Activated T-helper 1 cell treated with Interleukin-2 at 50 U/mL for 16 hours (primary cell): ENCODE data around the gene HTR3B.
"Not testable (repeated sequence)": the region's sequence is repeated elsewhere in the genome, so short reads cannot be mapped to it uniquely, and the experiment has no call there.

ENCODE experiments used
- DNase-seq: peaks from one replicate; pipeline ENCODE4 v3.0.0-alpha.2; 2020; ENCODE audit warnings: low read depth

The HTR3B gene

GRCh38 chr11:113885897-113886296 lies 18.7 kb upstream of the HTR3B start:
- DNase-seq: no peak

- DNase-seq: no peak
These were observed 15.7 kb upstream of the HTR3B start for GRCh38 chr11:113888848-113889247.

GRCh38 chr11:113894421-113894996 lies 10.1 kb upstream of the HTR3B start:
- no peak for DNase-seq

- no peak for DNase-seq
These were observed 9.0 kb upstream of the HTR3B start for GRCh38 chr11:113895367-113896155.

- no peak for DNase-seq
These were observed 8.3 kb upstream of the HTR3B start for GRCh38 chr11:113896156-113896879.

GRCh38 chr11:113901141-113901540 lies 3.5 kb upstream of the HTR3B start:
- DNase-seq: no peak

GRCh38 chr11:113906038-113906437 lies 1.4 kb downstream of the HTR3B start:
- DNase-seq: no peak

- DNase-seq: no peak
These were observed 1.9 kb downstream of the HTR3B start for GRCh38 chr11:113906516-113906915.

- DNase-seq: no peak
These were observed 2.6 kb downstream of the HTR3B start for GRCh38 chr11:113907152-113907551.

GRCh38 chr11:113907681-113908080 lies 3.1 kb downstream of the HTR3B start:
- DNase-seq: no peak

- DNase-seq: no peak
These were observed 3.5 kb downstream of the HTR3B start for GRCh38 chr11:113908098-113908497.

- not testable (repeated sequence) for DNase-seq
These were observed 6.9 kb downstream of the HTR3B start for GRCh38 chr11:113911491-113911890.

GRCh38 chr11:113923572-113923971 lies 19.0 kb downstream of the HTR3B start:
- no peak for DNase-seq

- no peak for DNase-seq
These were observed 21.9 kb downstream of the HTR3B start for GRCh38 chr11:113926273-113927197.

- no peak for DNase-seq
These were observed 23.7 kb downstream of the HTR3B start for GRCh38 chr11:113928311-113928710.

- DNase-seq: no peak
These were observed 28.2 kb downstream of the HTR3B start for GRCh38 chr11:113932788-113933187.

GRCh38 chr11:113934193-113934592 lies 29.6 kb downstream of the HTR3B start:
- DNase-seq: not testable (repeated sequence)

GRCh38 chr11:113934761-113935160 lies 30.2 kb downstream of the HTR3B start:
- DNase-seq: no peak

GRCh38 chr11:113935858-113936257 lies 31.3 kb downstream of the HTR3B start:
- DNase-seq: no peak

GRCh38 chr11:113937918-113938317 lies 33.3 kb downstream of the HTR3B start:
- DNase-seq: no peak

- no peak for DNase-seq
These were observed 37.7 kb downstream of the HTR3B start for GRCh38 chr11:113942256-113942655.

- not testable (repeated sequence) for DNase-seq
These were observed 41.6 kb downstream of the HTR3B start for GRCh38 chr11:113946162-113946561.
